ENCODE measurements around the gene ZNF213.

The ZNF213 gene

GRCh38 chr16:3101018-3101840, 33.6 kb upstream of the ZNF213 start:
- DNase-seq = peak; percentile 34

GRCh38 chr16:3101841-3102470, 32.9 kb upstream of the ZNF213 start:
- DNase-seq = no peak

GRCh38 chr16:3106205-3106928, 28.5 kb upstream of the ZNF213 start:
- peak; percentile 91 for DNase-seq

- DNase-seq = no peak
These were observed 22.6 kb upstream of the ZNF213 start, which contains the start of gene ZNF205 for GRCh38 chr16:3112058-3112880. TSS of gene ZNF205 (plus strand) at chr16:3112586. CDS start at chr16:3113431, 845 bp downstream.

GRCh38 chr16:3112881-3113574, 21.8 kb upstream of the ZNF213 start:
- no peak for DNase-seq

- no peak for DNase-seq
These were observed 20.9 kb upstream of the ZNF213 start for GRCh38 chr16:3113765-3114479.

- no peak for DNase-seq
These were observed 19.8 kb upstream of the ZNF213 start for GRCh38 chr16:3115003-3115402.

GRCh38 chr16:3115561-3115960, 19.3 kb upstream of the ZNF213 start:
- DNase-seq = no peak

GRCh38 chr16:3118204-3118790, 16.5 kb upstream of the ZNF213 start:
- no peak for DNase-seq

- no peak for DNase-seq
These were observed 16.0 kb upstream of the ZNF213 start for GRCh38 chr16:3118846-3119245.

- no peak for DNase-seq
These were observed 15.5 kb upstream of the ZNF213 start for GRCh38 chr16:3119286-3119685.

- DNase-seq = no peak
These were observed 15.0 kb upstream of the ZNF213 start for GRCh38 chr16:3119701-3120408.

GRCh38 chr16:3120435-3120834, 14.4 kb upstream of the ZNF213 start:
- DNase-seq = no peak

GRCh38 chr16:3121851-3122467, 12.9 kb upstream of the ZNF213 start:
- DNase-seq = no peak

GRCh38 chr16:3122926-3123570, 11.8 kb upstream of the ZNF213 start:
- DNase-seq = no peak

- DNase-seq = peak; percentile 98
These were observed 10.6 kb upstream of the ZNF213 start for GRCh38 chr16:3123986-3124886.

GRCh38 chr16:3127745-3128144, 7.1 kb upstream of the ZNF213 start:
- no peak for DNase-seq
